PC-3 (cell line): ENCODE results near the gene RPS26.

Experiments
- CTCF ChIP-seq: fragments of 300-600 bp; sonication (generic); conservative IDR thresholded peaks from 2 replicates; pipeline ENCODE4 v1.5.1; 2017; ENCODE audit warnings: antibody characterized with exemption, low read depth, mild to moderate bottlenecking, low read length
- EZH2 ChIP-seq: fragments of 300-600 bp; sonication (generic); IDR thresholded peaks from one replicate; pipeline ENCODE4 v1.6.1; 2017; ENCODE audit warnings: antibody characterized with exemption, mild to moderate bottlenecking, low read length; ENCODE audit not compliant: unreplicated experiment
- EZH2phosphoT487 ChIP-seq: fragments of 300-600 bp; sonication (generic); IDR thresholded peaks from 2 replicates; pipeline ENCODE4 v1.6.1; 2018; ENCODE audit warnings: mild to moderate bottlenecking, antibody characterized with exemption, low read length, borderline replicate concordance

GRCh38 chr12:55997535-55997859 lies 44.2 kb upstream of the RPS26 start:
- TF ChIP-seq CTCF (no peak), EZH2 (no peak), EZH2phosphoT487 (no peak)
